HG03575 (cell line): ENCODE measurements around the gene JOSD2.
"Not testable (repeated sequence)": the region's sequence is repeated elsewhere in the genome, so short reads cannot be mapped to it uniquely, and the experiment has no call there.

ENCODE experiments used
- ATAC-seq: cut with Tn5 transposase; IDR thresholded peaks from one replicate; pipeline ENCODE4 v1.9.1; 2021; ENCODE audit not compliant: unreplicated experiment, insufficient number of reproducible peaks, low FRiP score; ENCODE audit errors: extremely low read depth

Gene JOSD2

DNA sequence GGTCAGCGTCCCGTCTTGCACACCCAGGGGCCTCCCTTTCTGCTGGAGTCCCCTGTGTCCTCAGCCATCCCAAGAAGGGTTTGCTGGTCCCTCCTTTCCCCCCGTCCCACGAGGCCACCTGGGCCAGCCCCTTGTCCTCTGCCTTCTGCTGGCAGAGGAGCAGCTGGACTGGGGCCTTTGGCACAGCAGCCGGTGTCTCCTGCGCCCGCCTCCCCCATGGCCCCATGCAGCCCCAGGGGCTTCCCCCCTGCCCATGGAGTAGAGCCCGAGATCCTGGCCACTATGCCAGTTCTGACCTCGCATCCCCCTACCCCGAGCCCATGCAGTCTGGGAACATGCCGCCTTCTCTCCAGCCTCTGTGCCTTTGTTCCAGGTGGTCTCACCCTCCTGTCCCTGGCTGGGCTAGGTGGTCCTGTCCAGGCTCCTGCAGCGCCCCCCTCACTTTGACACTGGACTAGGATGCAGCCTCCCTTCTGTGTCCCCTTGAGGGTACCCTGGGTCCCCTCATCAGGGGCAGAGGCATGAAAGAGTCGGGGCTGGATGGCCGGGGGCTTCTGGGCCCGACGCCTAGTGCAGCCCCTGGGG is 28.6 kb downstream of the JOSD2 start:
- ATAC-seq = no peak

DNA sequence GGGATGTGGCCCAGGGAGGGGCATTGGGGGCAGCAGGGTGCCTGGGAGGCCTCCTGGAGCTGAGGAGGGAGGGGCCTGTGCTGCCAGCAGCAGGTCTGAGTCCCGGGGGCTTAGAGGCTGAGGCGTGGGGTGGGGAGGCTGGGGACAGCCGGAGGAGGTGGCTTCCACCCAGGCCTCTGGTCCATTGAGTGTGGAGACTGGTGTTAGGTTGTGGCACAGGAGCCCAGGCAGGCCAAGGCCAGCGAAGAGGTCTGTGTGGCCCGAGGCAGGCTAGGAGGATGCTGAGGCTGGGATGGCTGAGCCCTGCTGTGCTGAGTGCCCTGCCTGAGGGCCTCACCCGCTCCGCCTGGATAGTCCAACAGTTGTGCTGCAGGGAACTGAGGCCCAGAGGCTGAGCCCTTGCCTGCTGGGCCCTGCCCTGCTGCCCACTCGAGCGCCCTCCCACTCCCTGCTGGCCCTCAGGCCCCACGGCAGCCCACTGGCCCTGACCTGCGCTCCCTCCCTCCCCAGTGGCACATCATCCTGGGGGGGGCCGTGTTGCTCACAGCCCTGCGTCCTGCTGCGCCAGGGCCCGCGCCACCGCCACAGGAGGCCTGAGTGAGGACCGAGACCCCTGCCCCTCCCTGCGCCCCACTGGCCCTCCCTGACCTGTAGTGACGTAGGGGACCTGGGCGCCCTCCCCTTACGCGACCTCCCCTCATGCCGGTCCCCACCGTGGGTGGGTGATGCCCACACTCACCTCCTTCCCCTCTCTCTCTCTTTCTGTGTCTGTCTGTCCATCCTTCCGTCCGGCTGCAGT is 29.4 kb downstream of the JOSD2 start:
- no peak for ATAC-seq

GRCh38 chr19:50480281-50481111 is 30.5 kb downstream of the JOSD2 start:
- no peak for ATAC-seq

- no peak for ATAC-seq
These were observed 31.2 kb downstream of the JOSD2 start for GRCh38 chr19:50479761-50480251.

DNA sequence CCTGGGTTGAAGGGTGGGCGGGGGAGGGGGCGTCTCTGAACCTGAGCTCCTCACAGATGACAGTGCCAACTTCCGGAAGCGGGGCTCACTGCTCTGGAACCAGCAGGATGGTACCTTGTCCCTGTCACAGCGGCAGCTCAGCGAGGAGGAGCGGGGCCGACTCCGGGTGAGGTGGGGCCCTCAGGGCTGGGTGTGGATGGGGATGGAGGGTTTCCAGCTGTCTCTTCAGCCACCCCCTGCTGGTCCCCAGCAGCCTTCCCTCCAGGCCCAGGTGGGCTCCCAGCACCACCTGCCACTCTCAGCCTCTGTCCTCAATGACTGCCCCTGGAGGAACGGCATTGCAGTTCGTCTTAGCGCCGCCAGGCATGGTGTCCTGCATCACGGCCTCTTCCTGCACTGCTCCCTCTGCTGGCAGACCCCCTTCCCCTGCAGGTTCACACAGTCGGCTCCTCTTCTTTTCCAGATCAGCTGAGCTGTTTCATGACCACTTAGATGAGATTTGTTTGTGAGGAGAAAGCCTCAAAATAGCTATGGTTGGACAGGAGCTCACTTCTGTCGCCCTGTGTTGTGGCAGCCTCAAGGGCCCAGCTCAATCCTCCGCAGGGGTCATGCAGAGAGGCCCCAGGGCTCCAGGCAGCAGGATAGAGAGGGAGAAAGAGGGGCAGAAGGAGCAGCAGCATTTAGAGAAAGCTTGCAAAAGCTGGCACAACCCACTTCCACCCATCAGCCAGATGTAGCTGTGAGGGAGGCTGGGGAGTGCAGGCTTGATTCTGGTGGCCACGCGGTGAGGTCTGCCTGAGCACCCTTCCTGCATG is 31.9 kb downstream of the JOSD2 start:
- ATAC-seq = no peak

- ATAC-seq = no peak
These were observed 33.1 kb downstream of the JOSD2 start for GRCh38 chr19:50477751-50478515.

DNA sequence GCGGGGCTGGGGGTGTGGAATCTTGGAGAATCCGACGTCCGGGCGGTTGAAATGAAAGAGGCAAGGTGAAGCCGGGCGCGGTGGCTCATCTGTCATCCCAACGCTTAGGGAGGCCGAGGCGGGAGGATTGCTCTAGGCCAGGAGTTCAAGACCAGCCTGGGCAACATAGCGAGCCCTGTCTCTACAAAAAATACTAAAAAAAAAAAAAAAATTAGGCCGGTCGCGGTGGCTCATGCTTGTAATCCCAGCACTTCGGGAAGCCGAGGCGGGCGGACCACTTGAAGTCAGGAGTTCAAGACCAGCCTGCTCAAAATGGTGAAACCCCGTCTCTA is 34.1 kb downstream of the JOSD2 start:
- no peak for ATAC-seq

GRCh38 chr19:50476224-50476906 is 34.6 kb downstream of the JOSD2 start, which contains the start of the genes EMC10 and GARIN5A:
TSS of gene EMC10 (plus strand) at chr19:50476507. CDS start at chr19:50476545, 38 bp downstream.
TSS of gene GARIN5A (minus strand) at chr19:50476848. CDS start at chr19:50476388, 460 bp downstream.
- ATAC-seq = no peak

GRCh38 chr19:50475736-50476223 is 35.2 kb downstream of the JOSD2 start:
- no peak for ATAC-seq

DNA sequence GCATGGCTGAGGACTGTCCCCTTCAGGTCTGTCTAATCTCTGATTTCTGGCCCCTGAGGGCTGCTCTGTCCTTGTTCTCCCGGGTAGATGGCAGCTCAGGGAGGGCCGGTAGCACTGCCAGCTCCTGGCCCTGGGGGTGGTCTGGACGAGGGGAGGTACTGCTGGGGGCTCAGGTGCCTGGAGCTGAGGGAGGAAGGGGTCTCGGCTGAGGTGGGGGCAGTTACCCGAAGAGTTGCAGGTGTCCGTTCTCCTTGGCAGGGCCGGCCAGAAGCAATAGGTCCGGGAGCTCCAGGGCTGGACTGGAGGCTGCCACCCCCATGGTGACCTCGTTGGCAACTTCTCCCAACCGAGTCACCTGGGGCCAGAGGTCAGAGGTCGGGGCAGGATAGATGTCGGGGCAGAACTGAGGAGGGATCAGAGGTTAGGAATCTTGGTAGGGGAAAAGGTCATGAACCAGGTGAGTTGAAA is 35.9 kb downstream of the JOSD2 start:
- ATAC-seq = no peak

DNA sequence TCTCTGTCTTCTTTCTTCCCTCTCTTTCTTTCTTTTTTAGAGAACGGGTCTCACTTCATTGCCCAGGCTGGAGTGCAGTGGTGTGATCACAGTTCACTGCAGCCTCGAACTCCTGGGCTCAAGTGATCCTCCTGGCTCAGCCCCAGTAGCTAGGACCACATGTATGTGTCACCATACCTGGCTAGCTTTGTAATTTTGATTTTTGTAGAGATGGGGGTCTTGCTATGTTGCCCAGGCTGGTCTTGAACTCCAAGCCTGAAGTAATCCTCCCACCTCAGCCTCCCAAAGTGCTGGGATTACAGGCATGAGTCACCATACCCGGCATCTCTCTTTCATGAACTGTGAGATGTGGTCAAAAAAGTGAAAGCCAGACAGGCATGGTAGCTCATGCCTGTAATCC is 37.7 kb downstream of the JOSD2 start:
- not testable (repeated sequence) for ATAC-seq

GRCh38 chr19:50468818-50469217 is 42.2 kb downstream of the JOSD2 start:
- ATAC-seq = no peak

GRCh38 chr19:50467566-50467965 is 43.4 kb downstream of the JOSD2 start:
- no peak for ATAC-seq

- no peak for ATAC-seq
These were observed 44.3 kb downstream of the JOSD2 start for GRCh38 chr19:50466706-50467039.

DNA sequence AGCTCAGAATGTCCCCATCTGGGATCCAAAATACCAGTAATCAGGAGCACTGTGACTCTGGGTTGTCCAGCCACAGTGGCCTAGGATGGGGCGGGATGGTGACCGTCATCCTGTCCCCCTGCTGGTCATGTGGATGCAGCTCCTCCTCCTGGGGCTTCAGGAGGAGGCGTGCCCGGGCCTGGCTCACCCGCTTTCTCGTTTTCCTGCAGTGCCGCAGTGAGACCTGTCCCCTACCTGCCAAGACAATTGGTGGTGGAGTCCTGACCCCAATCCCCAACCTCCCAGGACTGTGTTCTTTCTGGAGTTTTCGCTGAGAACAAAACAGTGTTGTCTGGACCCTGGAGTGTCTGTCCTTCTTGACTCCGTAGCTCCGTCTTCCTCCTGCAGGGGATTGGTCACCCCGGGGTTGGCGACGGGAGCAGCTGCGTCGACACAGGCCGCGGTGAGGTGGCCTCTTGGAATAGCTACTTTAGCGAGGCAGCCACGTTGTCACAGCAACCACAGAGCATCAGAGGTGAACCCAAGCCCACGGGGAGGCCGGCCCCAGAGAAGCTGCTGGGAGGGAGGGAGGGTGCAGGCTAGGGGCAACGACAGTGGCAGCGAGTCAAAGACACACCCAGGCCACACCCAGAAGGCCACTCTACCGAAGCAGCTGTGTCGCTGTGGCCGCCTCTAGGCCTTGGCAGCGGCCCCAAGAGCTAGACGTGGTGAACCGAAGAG is 44.8 kb downstream of the JOSD2 start:
- no peak for ATAC-seq

- no peak for ATAC-seq
These were observed 46.0 kb downstream of the JOSD2 start for GRCh38 chr19:50465000-50465399.

- ATAC-seq = no peak
These were observed 46.6 kb downstream of the JOSD2 start for GRCh38 chr19:50464348-50464747.
